Astrocyte of the cerebellum (primary cell): ENCODE measurements around the gene ZFAND3.

Source experiments
- DNase-seq: peaks from one replicate; pipeline ENCODE4 v3.0.0-alpha.2; 2011; ENCODE audit warnings: low read depth
- H3K4me3 ChIP-seq: 2 replicates; pipeline ENCODE4 v1.5.1; 2011; ENCODE audit warnings: mild to moderate bottlenecking, low read depth, low read length, moderate library complexity
- CTCF ChIP-seq: IDR thresholded peaks from 2 replicates; pipeline ENCODE4 v1.5.1; 2012; ENCODE audit warnings: low read length, low read depth, moderate library complexity, mild to moderate bottlenecking; ENCODE audit errors: missing control alignments
- in situ Hi-C: cut with HindIII; loops from 2 replicates; pipeline ENCODE4 v1.10.0; 2017; ENCODE audit warnings: low sequenced_read_pairs

ZFAND3 gene

GRCh38 chr6:38187325-38187724 is 367.8 kb downstream of the ZFAND3 start:
- in situ Hi-C loops: loop anchor here (5.0 kb wide), 1 partner anchor 35 kb away; no protein-coding TSS in a partner anchor
- DNase-seq: no peak
- TF ChIP-seq CTCF: no peak

DNA sequence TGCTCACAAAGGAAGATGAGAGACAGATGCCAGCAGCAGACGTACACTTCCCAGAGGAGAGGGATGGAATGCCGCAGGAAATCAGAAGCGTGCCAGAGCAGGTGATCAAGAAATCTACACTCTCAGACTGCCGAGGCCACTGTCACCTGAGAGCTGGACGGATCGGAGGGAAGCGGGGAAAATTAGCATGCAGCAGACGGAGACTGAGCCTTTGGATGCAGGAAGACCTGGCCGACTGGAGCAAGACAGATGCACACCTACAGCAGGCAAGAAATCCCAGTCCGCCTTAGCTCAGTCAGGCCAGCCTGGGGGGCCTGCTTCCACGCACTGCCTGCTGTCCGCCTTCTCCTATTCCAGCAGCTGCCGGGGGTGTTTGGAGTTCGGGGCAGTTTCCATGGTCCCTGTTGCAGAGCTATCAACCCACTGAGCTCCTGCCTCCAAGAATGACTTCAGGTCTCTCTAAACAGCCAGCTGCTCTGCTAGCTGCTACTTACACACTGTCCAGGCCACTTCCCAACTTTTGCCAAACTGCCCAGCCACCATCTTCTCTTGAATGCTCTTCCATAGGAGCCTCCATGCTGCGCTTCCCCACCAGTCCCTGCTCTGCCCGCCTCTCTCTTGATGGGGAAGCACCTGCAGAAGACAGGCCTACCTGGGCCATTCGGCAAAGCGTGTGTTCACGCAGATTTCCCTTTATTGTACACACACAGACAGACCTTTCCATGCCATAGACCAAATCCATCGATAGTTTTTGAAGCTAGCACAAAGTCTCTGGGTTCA is 368.5 kb downstream of the ZFAND3 start:
- no peak for DNase-seq
- in situ Hi-C loops: loop anchor here (5.0 kb wide), 1 partner anchor 36 kb away; no protein-coding TSS in a partner anchor
- no peak overlapping the region for H3K4me3 ChIP-seq
- no peak for TF ChIP-seq CTCF

More at GRCh38 chr6:38187325-38187724, 367.8 kb downstream of the ZFAND3 start:
- H3K4me3 ChIP-seq: no peak overlapping the region

GRCh38 chr6:38188677-38189335 is 369.3 kb downstream of the ZFAND3 start:
- no peak overlapping the region for H3K4me3 ChIP-seq
- in situ Hi-C loops: loop anchor here (5.0 kb wide), 1 partner anchor 37 kb away; no protein-coding TSS in a partner anchor
- no peak for TF ChIP-seq CTCF
- DNase-seq: no peak

DNA sequence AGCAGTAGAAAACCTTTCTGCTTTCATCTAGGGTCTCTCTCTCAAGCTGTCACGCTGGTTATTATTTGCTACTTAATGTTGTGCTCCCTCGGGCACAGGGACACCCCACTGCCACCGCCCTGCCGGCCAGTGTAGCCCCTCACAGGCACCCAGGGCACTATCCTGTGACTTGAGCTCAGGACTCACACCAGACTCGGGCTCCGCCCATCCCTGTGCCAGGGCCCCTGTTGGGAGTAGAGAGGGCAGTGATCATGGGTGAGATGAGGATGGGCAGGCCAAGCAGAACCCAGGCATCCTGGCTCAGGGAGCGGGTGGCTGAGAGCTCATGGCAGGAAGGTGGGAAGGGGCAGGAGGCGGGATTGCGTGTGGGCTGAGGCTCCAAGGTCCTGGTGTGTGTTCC is 371.9 kb downstream of the ZFAND3 start:
- no peak for TF ChIP-seq CTCF
- no peak for DNase-seq
- in situ Hi-C loops: no loop called here
- no peak overlapping the region for H3K4me3 ChIP-seq

DNA sequence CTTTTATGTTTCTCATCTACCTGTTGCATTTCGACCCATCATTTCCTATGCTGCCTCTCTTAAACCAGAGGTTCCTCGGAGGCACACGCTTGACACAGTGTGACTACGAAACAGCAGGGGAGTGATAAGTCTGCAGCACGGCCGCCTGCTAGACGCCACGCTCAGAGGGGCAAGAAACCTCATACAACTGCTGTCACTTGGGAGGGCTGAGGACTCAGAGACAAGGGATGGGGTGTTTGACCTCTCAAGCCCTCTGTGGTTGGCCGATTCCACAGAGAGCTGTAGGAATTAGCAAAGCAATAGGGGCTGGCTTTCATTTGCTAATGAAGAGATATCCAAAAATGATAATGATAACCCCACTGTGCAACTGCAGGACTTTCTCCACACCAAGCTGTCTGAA is 372.5 kb downstream of the ZFAND3 start:
- no peak for TF ChIP-seq CTCF
- in situ Hi-C loops: no loop called here
- DNase-seq: no peak
- H3K4me3 ChIP-seq: no peak overlapping the region

- in situ Hi-C loops: no loop called here
- no peak for TF ChIP-seq CTCF
- H3K4me3 ChIP-seq: no peak overlapping the region
Measured at GRCh38 chr6:38192487-38192886, 373.0 kb downstream of the ZFAND3 start.

More at GRCh38 chr6:38192487-38192886, 373.0 kb downstream of the ZFAND3 start:
- DNase-seq: no peak
